GM19238 (cell line): ENCODE results near the gene PDZD2.

Experiments used
- DNase-seq: peaks from one replicate; pipeline ENCODE4 v3.0.0; 2011; ENCODE audit warnings: low spot score; ENCODE audit not compliant: insufficient read length

Gene PDZD2

GRCh38 chr5:32129074-32129598 is 490.2 kb downstream of the PDZD2 start:
- DNase-seq, result no peak

DNA sequence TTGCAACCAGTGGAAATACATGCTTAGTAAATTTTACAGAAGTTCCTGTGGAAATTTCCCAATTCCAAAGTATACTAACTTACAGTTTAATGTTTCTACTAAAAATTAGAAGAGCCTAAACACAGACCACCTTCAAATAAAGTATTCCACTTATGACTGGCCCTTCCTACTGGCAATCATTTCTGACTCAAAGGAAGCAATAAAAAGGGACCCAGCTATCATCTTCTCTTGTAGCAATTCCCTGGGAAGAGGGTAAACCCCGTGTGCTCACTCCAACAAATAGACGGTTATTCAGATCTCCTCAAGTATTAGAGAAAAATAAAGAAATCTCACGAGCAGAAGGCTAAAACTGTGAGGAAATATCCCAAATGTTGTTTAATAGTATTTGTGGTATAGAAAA is 491.9 kb downstream of the PDZD2 start:
- DNase-seq, result no peak

GRCh38 chr5:32131604-32132003 is 492.7 kb downstream of the PDZD2 start:
- no peak for DNase-seq

- DNase-seq, result no peak
Measured at GRCh38 chr5:32132757-32133156, 493.8 kb downstream of the PDZD2 start.

GRCh38 chr5:32135086-32135485 is 496.2 kb downstream of the PDZD2 start:
- DNase-seq, result no peak

- no peak for DNase-seq
Measured at GRCh38 chr5:32136342-32136741, 497.4 kb downstream of the PDZD2 start.

DNA sequence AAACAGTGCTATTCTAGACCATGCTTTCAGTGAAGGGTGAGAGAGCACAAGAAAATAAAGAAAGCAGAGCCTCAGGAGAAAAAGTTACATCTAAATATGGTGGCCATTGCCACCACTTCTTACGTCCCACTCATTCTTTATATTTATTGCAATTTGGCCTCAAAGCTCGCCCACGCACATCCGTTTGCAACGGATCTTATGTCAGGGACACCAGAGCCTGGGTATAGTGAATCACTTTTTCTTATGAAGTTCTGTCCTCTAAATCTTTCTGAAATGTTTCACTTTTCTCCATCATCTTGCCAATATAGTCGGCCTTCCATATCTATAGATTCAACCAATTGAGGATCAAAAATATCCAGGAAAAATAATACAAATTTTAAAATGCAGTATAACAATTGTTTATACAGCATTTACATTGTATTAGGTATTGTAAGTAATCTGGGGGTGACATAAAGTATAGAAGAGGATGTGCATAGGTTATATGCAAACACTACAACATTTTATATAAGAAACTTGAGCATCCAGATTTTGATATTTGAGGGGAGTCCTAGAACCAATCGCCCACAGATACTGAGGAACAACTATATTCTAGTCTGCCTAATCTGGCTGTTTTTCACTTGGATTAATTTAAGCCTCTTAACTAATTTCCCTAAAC is 500.0 kb downstream of the PDZD2 start:
- no peak for DNase-seq

GRCh38 chr5:32143617-32144377 is 504.9 kb downstream of the PDZD2 start:
- no peak for DNase-seq

DNA sequence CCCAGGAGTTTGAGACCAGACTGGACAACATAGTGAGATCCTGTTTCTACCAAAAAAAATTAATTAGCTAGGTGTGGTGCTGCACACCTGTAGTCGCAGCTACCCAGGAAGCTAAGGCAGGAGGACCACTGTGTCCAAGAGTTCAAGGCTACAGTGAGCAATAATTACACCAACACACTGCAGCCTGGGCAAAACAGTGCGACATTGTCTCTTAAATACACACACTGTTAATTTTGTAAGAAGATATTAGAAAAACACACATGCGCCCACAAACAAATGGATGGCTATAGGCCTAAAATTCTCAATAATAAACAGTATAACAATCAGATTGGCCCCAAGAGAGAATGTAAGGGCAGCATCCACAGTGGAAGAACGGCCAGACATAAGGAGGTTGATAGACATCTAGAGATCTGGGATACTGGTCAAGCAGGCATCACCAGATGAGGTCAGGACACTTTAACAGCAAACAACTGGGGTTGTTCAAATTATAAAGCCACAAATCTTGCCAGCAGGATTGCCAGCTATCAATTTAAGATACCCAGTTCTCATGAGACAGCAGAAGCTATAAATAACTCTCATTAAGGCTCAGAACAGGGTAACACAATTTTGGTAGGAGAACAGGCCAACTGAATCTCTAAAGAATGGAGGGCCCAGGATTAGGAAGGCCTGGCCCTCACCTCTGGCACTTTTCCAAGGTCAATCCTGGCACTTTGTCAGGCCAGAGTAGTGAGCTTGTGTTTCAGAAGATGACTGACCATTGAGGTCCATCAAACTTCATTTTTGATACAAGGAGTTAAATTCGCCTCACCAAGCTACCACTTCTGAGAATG is 505.7 kb downstream of the PDZD2 start:
- DNase-seq, result no peak

- DNase-seq, result no peak
Measured at GRCh38 chr5:32145378-32145777, 506.4 kb downstream of the PDZD2 start.

GRCh38 chr5:32147236-32147635 is 508.3 kb downstream of the PDZD2 start:
- no peak for DNase-seq

- DNase-seq, result no peak
Measured at GRCh38 chr5:32147959-32148358, 509.0 kb downstream of the PDZD2 start.

GRCh38 chr5:32150366-32150765 is 511.4 kb downstream of the PDZD2 start:
- no peak for DNase-seq

- no peak for DNase-seq
Measured at GRCh38 chr5:32151198-32151597, 512.3 kb downstream of the PDZD2 start.

DNA sequence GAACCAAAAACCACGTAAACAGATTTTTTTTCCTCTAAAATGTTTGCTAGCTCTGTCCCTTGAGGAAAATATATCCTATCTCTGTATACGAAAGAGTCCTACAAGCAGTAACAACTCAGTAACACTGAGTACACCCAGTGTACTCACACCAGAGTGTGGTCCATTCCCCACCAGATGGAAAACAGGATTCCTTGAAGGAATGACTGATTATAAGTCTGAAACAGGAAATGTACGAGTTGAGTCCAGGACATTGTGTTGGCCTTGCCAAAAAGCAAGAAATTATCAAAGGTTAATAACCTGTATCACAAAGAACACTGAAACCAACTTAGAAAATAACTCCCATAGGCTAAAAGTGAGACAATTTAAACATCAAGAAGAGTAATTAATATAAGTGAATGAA is 514.8 kb downstream of the PDZD2 start:
- DNase-seq, result no peak

- no peak for DNase-seq
Measured at GRCh38 chr5:32155211-32155610, 516.3 kb downstream of the PDZD2 start.

GRCh38 chr5:32156635-32157034 is 517.7 kb downstream of the PDZD2 start:
- no peak for DNase-seq

DNA sequence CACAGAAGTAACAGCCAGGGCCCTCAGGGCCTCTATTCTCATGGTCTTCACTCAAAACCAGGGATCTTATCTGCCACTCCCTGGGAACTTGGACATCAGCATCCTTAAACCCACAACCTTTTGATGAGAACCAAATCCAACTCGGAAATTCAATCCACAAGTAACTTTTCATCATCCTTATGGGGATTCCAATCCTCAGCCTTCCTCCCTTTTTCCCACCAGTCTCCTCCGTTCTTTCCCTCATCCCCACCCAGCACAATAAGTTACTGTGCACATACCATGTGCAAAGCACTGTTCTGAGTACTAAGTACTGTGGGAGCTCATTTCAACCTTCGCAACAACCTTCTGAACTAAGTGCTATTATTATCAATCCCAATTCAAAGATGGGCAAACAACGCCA is 518.1 kb downstream of the PDZD2 start:
- DNase-seq, result no peak

- DNase-seq, result no peak
Measured at GRCh38 chr5:32158679-32158975, 519.7 kb downstream of the PDZD2 start.

DNA sequence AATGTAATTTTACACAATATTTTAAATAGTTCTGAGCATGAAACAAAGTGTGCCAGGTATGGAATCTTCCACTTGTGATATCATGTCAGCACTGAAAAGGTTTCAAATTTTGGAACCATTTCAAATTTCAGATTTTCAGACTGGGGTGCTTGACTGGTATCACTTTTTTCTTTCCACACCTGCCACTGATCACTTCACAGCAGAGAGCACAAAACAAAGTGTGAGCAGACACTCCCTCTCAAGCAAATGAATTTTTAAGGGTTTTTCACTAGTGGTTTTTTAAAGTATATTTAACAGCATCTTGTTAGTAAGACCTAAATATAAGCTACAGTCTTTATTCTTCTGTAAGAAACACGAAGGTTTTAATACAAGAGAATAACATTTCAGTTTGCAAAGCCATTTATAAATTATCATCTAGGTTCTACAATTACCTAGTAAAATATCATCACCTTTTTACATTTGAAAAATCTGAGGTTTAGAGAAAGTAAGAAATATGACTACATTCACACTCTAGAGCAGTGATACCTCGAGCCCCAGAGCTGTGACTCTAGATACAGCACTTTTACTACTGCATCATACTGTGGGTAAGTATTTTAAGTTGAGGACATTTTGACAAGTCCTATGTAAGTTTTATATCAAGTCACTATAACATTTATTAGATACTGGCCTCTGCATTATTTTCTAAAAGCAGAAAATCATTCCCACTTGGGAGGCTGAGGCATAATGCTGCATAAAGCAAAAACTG is 520.6 kb downstream of the PDZD2 start:
- DNase-seq, result no peak

DNA sequence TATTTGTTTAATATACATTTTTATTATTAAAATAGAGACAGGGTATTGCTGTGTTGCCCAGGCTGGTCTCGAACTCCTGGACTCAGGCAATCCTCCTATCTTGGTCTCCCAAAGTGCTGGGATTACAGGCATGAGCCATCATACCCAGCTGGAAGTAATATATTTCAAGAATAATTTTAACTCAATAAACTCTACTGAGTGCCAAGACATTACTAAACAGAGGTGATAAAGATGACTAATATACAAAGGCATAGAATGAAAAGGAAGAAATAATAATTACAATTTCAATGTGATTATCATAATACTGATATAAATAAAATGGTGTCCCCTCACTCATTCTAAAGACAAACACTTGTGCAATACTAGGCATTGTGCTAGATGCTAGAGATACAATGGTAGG is 521.3 kb downstream of the PDZD2 start:
- DNase-seq, result no peak
